ENCODE results near the gene CPA4. TPM values are rescaled to one million over a fixed set of nuclear protein-coding genes. Genes with fewer than 3 reads are reported as not detected.

Gene CPA4
- total RNA-seq, 1 donor from 2014 or later: 0.78 TPM

GRCh38 chr7:130366564-130366963 is 73.6 kb downstream of the CPA4 start:
- DNase-seq: no peak

GRCh38 chr7:130367088-130367755 is 74.3 kb downstream of the CPA4 start:
- DNase-seq: no peak

- no peak for DNase-seq
Measured at GRCh38 chr7:130367836-130368746, 75.1 kb downstream of the CPA4 start.

- DNase-seq: no peak
Measured at GRCh38 chr7:130369110-130369711, 76.2 kb downstream of the CPA4 start.

GRCh38 chr7:130369831-130370550 is 77.0 kb downstream of the CPA4 start:
- DNase-seq: no peak

GRCh38 chr7:130371046-130371445 is 78.1 kb downstream of the CPA4 start:
- DNase-seq: no peak

- no peak for DNase-seq
Measured at GRCh38 chr7:130372402-130373165, 79.6 kb downstream of the CPA4 start.

Other genes with a start within 250 kb of the CPA4 start
- gene ZC3HC1, start 241.8 kb upstream of the CPA4 start, total RNA-seq: 12.9 TPM
- gene KLHDC10, start 222.6 kb upstream of the CPA4 start, total RNA-seq: 102 TPM
- 13.9 TPM for gene TMEM209, start 87.8 kb upstream of the CPA4 start, total RNA-seq
- 0.31 TPM for gene SSMEM1, start 85.3 kb upstream of the CPA4 start, total RNA-seq
- gene CPA2, start 26.3 kb upstream of the CPA4 start, total RNA-seq: not detected
- not detected for gene CPA5, start 51.7 kb downstream of the CPA4 start, total RNA-seq
- not detected for gene CPA1, start 87.3 kb downstream of the CPA4 start, total RNA-seq
- gene CEP41, start 147.9 kb downstream of the CPA4 start, total RNA-seq: 14.2 TPM
- 85.8 TPM for gene MEST, start 198.9 kb downstream of the CPA4 start, total RNA-seq

All from occipital lobe (tissue), 2 donors.